Activated CD4-positive, alpha-beta T cell treated with anti-CD3 and anti-CD28 coated beads, Interleukin-2, amount 10 ng/mL, durations not matched to agents 7 days and 5 days (primary cell): Measurements from ENCODE around the gene NPR1. TPM values are rescaled to one million over a fixed set of nuclear protein-coding genes. Genes with fewer than 3 reads are reported as not detected.
A peak's percentile ranks its signal among the peaks of the same experiment; 100 is the strongest.
"Not testable (repeated sequence)": the region's sequence is repeated elsewhere in the genome, so short reads cannot be mapped to it uniquely, and the experiment has no call there.

Experiments used
- CTCF ChIA-PET: fragments of 350-600 bp; sonication (Branson Sonifier 250); formaldehyde crosslinking; loops from one replicate; lab custom pipeline; 2021; ENCODE audit warnings: antibody characterized with exemption; lab: Charles Lee
- POLR2A ChIA-PET: fragments of 350-600 bp; sonication (Branson Sonifier 250); formaldehyde crosslinking; loops from one replicate; lab custom pipeline; 2021; ENCODE audit warnings: antibody characterized with exemption; lab: Charles Lee
- DNase-seq: peaks from one replicate; pipeline ENCODE4 v3.0.0-alpha.2; 2020
- H3K27ac Mint-ChIP-seq: one replicate; pipeline ENCODE4 v1.8.0; 2021; ENCODE audit warnings: mild to moderate bottlenecking, moderate library complexity, mixed read lengths
- H3K27me3 Mint-ChIP-seq: one replicate; pipeline ENCODE4 v1.8.0; 2021; ENCODE audit warnings: mixed read lengths
- H3K36me3 Mint-ChIP-seq: one replicate; pipeline ENCODE4 v1.8.0; 2021; ENCODE audit warnings: low read depth, mixed read lengths
- H3K4me1 Mint-ChIP-seq: one replicate; pipeline ENCODE4 v1.8.0; 2021; ENCODE audit warnings: mixed read lengths
- H3K4me3 Mint-ChIP-seq: one replicate; pipeline ENCODE4 v1.8.0; 2021; ENCODE audit warnings: mild to moderate bottlenecking, moderate library complexity, mixed read lengths
- H3K9me3 Mint-ChIP-seq: one replicate; pipeline ENCODE4 v1.8.0; 2021; ENCODE audit warnings: mixed read lengths
- total RNA-seq, 2 experiments: library from RNA; stranded (reverse); gene quantifications; one replicate each; pipeline ENCODE4 v1.2.3, GENCODE V29; 2021

Gene NPR1
- total RNA-seq, 2 experiments from 2014 or later: not detected

GRCh38 chr1:153652805-153653500 lies 25.5 kb upstream of the NPR1 start:
- ChIA-PET CTCF (interaction anchor here (1.1 to 1.4 kb wide), 4 partner anchors 9 to 123 kb away, joined by 3 to 6 read pairs (median 4); partner anchors contain the start of genes S100A1, S100A13 and SLC27A3), POLR2A (no interaction called here)
- no peak overlapping the region for H3K4me3 Mint-ChIP-seq

GRCh38 chr1:153655333-153655732 lies 23.2 kb upstream of the NPR1 start:
- Mint-ChIP-seq H3K4me3 (no peak overlapping the region), H3K36me3 (peaks cover 6% of the 10 kb centered on the region), H3K9me3 (no peaks in the 10 kb centered on the region), H3K4me1 (peaks cover 16% of the 10 kb centered on the region), H3K27ac (no peak overlapping the region), H3K27me3 (no peaks in the 10 kb centered on the region)
- POLR2A ChIA-PET: no interaction called here
- CTCF ChIA-PET: interaction anchor here (1.7 kb wide), 1 partner anchor 18 kb away, joined by 5 read pairs; no protein-coding TSS in a partner anchor
- DNase-seq: no peak

More at GRCh38 chr1:153652805-153653500, 25.5 kb upstream of the NPR1 start:
- no peaks in the 10 kb centered on the region for H3K36me3 Mint-ChIP-seq
- DNase-seq: no peak
- no peaks in the 10 kb centered on the region for H3K27me3 Mint-ChIP-seq
- H3K4me1 Mint-ChIP-seq: peaks cover 22% of the 10 kb centered on the region
- H3K27ac Mint-ChIP-seq: no peak overlapping the region
- no peaks in the 10 kb centered on the region for H3K9me3 Mint-ChIP-seq

GRCh38 chr1:153658400-153659174 lies 19.9 kb upstream of the NPR1 start, which contains the start of gene SNAPIN:
SNAPIN (plus strand) TSS chr1:153658703; CDS start chr1:153658744, 41 bp downstream.
- Mint-ChIP-seq H3K4me1 (peaks cover 19% of the 10 kb centered on the region), H3K36me3 (peaks cover 28% of the 10 kb centered on the region), H3K4me3 (peak within 1 kb of the TSS; percentile 92), H3K27me3 (no peaks in the 10 kb centered on the region), H3K9me3 (no peaks in the 10 kb centered on the region), H3K27ac (peak within 1 kb of the TSS; percentile 89)
- DNase-seq: peak; percentile 93
- ChIA-PET CTCF (interaction anchor here (0.7 to 1.7 kb wide), 3 partner anchors 9 to 43 kb away, joined by 3 to 6 read pairs (median 4); no protein-coding TSS in a partner anchor), POLR2A (interaction anchor here (0.6 to 1.2 kb wide), 2 partner anchors 25 to 557 kb away, joined by 4 to 6 read pairs; partner anchors contain the start of gene CHTOP)

GRCh38 chr1:153659175-153659534 lies 19.3 kb upstream of the NPR1 start:
- Mint-ChIP-seq H3K36me3 (peaks cover 32% of the 10 kb centered on the region), H3K27me3 (no peaks in the 10 kb centered on the region), H3K27ac (peak overlapping the region; percentile 89), H3K4me3 (peak overlapping the region; percentile 92), H3K9me3 (no peaks in the 10 kb centered on the region), H3K4me1 (peaks cover 19% of the 10 kb centered on the region)
- DNase-seq: no peak
- ChIA-PET CTCF (interaction anchor here (1.0 to 1.7 kb wide), 3 partner anchors 8 to 12 kb away, joined by 3 to 6 read pairs (median 4); no protein-coding TSS in a partner anchor), POLR2A (interaction anchor here (0.6 to 1.2 kb wide), 2 partner anchors 25 to 557 kb away, joined by 4 to 6 read pairs; partner anchors contain the start of gene CHTOP)

DNA sequence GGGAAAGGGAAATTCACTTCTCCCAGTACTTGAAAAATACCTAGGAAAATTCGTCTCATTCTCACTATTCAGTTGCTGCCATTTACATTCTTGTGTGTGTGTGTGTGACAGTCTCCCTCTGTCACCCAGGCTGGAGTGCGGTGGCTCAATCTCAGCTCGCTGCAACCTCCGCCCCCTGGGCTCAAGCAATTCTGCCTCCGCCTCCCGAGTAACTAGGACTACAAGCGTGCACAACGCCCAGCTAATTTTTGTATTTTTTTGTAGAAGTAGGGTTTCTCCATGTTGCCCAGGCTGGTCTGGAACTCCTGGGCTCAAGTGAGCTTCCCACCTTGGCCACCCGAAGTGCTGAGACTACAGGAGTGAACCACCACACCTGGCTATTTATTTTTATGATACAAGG lies 18.8 kb upstream of the NPR1 start:
- H3K4me1 Mint-ChIP-seq: peaks cover 19% of the 10 kb centered on the region
- H3K4me3 Mint-ChIP-seq: peak overlapping the region; percentile 92
- CTCF ChIA-PET: interaction anchor here (1.0 to 1.7 kb wide), 3 partner anchors 8 to 12 kb away, joined by 3 to 6 read pairs (median 4); no protein-coding TSS in a partner anchor
- H3K27me3 Mint-ChIP-seq: no peaks in the 10 kb centered on the region
- peaks cover 37% of the 10 kb centered on the region for H3K36me3 Mint-ChIP-seq
- no peaks in the 10 kb centered on the region for H3K9me3 Mint-ChIP-seq
- POLR2A ChIA-PET: no interaction called here
- H3K27ac Mint-ChIP-seq: peak overlapping the region; percentile 54
- DNase-seq: no peak

DNA sequence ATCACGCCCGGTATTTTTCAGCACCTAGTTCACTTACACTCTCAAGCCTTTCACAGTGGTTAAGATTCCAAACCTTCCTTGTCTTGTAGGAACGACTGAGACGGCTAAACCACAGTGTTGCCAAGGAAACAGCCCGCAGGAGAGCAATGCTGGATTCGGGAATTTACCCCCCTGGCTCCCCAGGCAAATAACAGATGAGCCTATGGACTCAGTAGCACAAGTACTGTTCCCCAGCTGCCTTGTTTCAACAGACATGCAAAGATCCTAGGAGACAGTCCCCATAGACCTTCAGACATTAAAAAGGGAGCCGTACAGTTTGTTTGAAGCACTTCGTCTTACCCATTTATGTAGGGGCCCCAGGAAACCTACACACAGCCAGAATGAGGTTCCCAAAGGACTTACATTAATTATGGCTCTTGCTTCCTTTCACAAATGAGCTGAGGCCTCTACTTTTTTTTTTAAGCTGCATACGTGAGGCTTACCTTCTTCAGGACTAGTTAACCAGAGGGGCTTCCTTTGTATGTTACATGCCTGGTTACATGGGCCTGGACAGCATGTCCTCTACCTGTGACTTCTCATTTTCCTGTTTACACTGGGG lies 17.3 kb upstream of the NPR1 start:
- H3K4me1 Mint-ChIP-seq: peaks cover 23% of the 10 kb centered on the region
- POLR2A ChIA-PET: no interaction called here
- H3K27me3 Mint-ChIP-seq: no peaks in the 10 kb centered on the region
- H3K4me3 Mint-ChIP-seq: no peak overlapping the region
- no peak for DNase-seq
- H3K9me3 Mint-ChIP-seq: no peaks in the 10 kb centered on the region
- peaks cover 52% of the 10 kb centered on the region for H3K36me3 Mint-ChIP-seq
- H3K27ac Mint-ChIP-seq: peak overlapping the region; percentile 25
- CTCF ChIA-PET: no interaction called here

DNA sequence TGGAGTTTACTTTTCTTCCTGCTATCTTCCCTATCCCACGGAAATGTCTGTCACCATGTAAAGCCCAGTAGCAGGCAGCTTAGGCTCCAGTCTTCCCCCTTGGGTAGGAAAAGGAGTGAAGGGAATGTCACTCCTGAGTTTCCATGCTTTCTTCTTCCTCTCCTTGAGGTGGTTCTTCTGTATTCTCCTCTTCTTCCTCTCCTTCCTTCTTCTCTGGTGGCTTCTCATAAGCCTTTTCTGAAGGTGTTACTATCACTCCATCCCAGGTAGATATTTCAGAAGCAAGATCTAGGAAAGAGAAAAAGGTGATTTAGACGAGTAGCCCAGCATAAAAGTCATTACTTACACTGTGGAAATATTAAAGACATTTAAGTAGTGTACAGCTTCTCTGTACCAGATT lies 16.2 kb upstream of the NPR1 start:
- Mint-ChIP-seq H3K36me3 (peaks cover 60% of the 10 kb centered on the region), H3K27me3 (no peaks in the 10 kb centered on the region), H3K27ac (peak overlapping the region; percentile 15), H3K4me1 (peaks cover 22% of the 10 kb centered on the region), H3K4me3 (no peak overlapping the region), H3K9me3 (no peaks in the 10 kb centered on the region)
- ChIA-PET CTCF (interaction anchor here (0.6 kb wide), 1 partner anchor 10 kb away, joined by 4 read pairs; no protein-coding TSS in a partner anchor), POLR2A (no interaction called here)
- no peak for DNase-seq

DNA sequence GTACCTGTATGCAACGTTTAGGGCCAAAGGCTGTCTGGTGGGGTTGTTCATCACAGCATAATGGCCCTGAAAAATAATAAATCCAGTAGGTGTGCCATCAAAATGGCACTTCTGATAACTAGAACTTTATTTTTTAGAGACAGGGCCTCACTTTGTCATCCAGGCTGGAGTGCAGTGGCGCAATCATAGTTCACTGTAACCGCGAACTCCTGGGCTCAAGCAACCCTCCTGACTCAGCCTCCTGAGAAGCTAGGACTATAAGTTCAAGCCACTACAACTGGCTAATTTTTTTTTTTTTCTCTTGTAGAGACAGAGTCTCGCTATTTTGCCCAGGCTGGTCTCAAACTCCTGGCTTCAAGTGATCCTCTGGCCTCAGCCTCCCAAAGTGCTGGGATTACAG lies 15.3 kb upstream of the NPR1 start:
- Mint-ChIP-seq H3K36me3 (peaks cover 69% of the 10 kb centered on the region), H3K27ac (no peak overlapping the region), H3K4me1 (peaks cover 31% of the 10 kb centered on the region), H3K9me3 (no peaks in the 10 kb centered on the region), H3K27me3 (no peaks in the 10 kb centered on the region), H3K4me3 (no peak overlapping the region)
- POLR2A ChIA-PET: no interaction called here
- CTCF ChIA-PET: interaction anchor here (1.2 kb wide), 1 partner anchor 13 kb away, joined by 3 read pairs; no protein-coding TSS in a partner anchor
- no peak for DNase-seq

DNA sequence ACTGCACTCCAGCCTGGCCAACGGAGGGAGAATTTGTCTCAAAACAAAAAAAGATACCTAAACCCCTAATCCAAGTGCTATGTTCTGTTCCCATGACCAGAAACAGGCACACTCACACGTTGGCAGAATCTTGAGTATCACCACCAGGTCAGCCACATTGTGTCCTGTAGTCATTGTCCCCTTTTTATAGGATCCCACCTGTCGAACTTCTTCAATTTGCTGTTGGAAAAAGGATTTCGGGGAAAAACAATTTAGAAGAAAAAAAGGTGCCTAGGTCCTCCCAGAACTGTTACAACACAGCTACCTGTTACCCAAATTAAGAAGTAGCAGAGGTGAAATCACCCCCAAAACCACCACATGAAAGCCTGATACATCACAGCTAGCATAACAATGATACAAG lies 11.0 kb upstream of the NPR1 start:
- CTCF ChIA-PET: interaction anchor here (0.8 to 1.5 kb wide), 2 partner anchors 8 to 19 kb away, joined by 4 to 6 read pairs; partner anchors contain the start of gene SNAPIN

GRCh38 chr1:153668672-153669071 lies 9.8 kb upstream of the NPR1 start:
- CTCF ChIA-PET: interaction anchor here (0.6 to 1.2 kb wide), 5 partner anchors 10 to 422 kb away, joined by 3 to 6 read pairs (median 3); partner anchors contain the start of gene SNAPIN
- Mint-ChIP-seq H3K36me3 (peaks cover 62% of the 10 kb centered on the region), H3K4me1 (peaks cover 37% of the 10 kb centered on the region)
- DNase-seq, POLR2A ChIA-PET, H3K27me3 Mint-ChIP-seq, H3K27ac Mint-ChIP-seq, H3K9me3 Mint-ChIP-seq, H3K4me3 Mint-ChIP-seq: not testable (repeated sequence)

More for the DNA sequence above, 11.0 kb upstream of the NPR1 start:
- H3K9me3 Mint-ChIP-seq: no peaks in the 10 kb centered on the region
- H3K27me3 Mint-ChIP-seq: no peaks in the 10 kb centered on the region
- POLR2A ChIA-PET: interaction anchor here (0.7 kb wide), 1 partner anchor 77 kb away, joined by 3 read pairs; no protein-coding TSS in a partner anchor
- no peak overlapping the region for H3K27ac Mint-ChIP-seq
- DNase-seq: no peak
- H3K4me1 Mint-ChIP-seq: peaks cover 35% of the 10 kb centered on the region
- peaks cover 68% of the 10 kb centered on the region for H3K36me3 Mint-ChIP-seq
- no peak overlapping the region for H3K4me3 Mint-ChIP-seq

DNA sequence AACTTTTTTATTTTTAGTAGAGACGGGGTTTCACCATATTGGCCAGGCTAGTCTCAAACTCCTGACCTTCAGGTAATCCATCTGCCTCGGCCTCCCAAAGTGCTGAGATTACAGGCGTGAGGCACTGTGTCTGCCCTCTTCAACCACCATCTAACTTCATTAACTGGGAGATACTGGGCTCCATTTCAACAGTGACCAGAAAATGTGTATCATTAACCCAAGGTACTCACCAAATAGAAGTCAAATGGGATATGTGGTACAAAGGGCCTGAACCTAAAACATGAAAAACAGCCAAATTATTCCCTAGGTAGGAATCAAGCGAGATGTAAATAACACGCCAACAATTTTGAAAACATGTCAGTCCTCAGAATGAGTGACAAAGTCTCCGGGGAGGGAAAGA lies 8.9 kb upstream of the NPR1 start:
- Mint-ChIP-seq H3K36me3 (peaks cover 53% of the 10 kb centered on the region), H3K4me3 (no peak overlapping the region), H3K27me3 (no peaks in the 10 kb centered on the region), H3K9me3 (no peaks in the 10 kb centered on the region), H3K4me1 (peaks cover 37% of the 10 kb centered on the region), H3K27ac (no peak overlapping the region)
- ChIA-PET CTCF (interaction anchor here (0.6 to 1.2 kb wide), 4 partner anchors 11 to 135 kb away, joined by 3 to 6 read pairs (median 4); partner anchors contain the start of gene SNAPIN), POLR2A (no interaction called here)
- DNase-seq: no peak
